Suprapubic skin (tissue), 4 donors: ENCODE measurements around the gene ADORA3.

Experiments
- EP300 ChIP-seq: sonication (generic); formaldehyde crosslinking; IDR thresholded peaks from one replicate; pipeline ENCODE4 v1.6.1; 2017; ENCODE audit warnings: antibody characterized with exemption
- POLR2A ChIP-seq, 2 donors: fragments of 450-650 bp; IDR thresholded peaks; one replicate each; pipeline ENCODE4 v1.6.1; 2017; ENCODE audit warnings: antibody characterized with exemption in 2 of 2, mild to moderate bottlenecking in 2 of 2, moderate library complexity in 2 of 2
- POLR2AphosphoS5 ChIP-seq, 3 donors: sonication (generic); formaldehyde crosslinking; IDR thresholded peaks; one replicate each; pipeline ENCODE4 v1.6.1; 2017; ENCODE audit warnings: antibody characterized with exemption in 3 of 3
- TF ChIP-seq, protein P1 (sequence below), 2 donors: fragments of 200-600 bp in 1 of 2; fragments of 450-650 bp in 1 of 2; sonication (generic) in 1 of 2; IDR thresholded peaks; one replicate each; pipeline ENCODE4 v1.5.1; 2016 to 2019; ENCODE audit warnings: antibody characterized with exemption in 2 of 2, mild to moderate bottlenecking in 1 of 2, moderate library complexity in 1 of 2

DNA sequence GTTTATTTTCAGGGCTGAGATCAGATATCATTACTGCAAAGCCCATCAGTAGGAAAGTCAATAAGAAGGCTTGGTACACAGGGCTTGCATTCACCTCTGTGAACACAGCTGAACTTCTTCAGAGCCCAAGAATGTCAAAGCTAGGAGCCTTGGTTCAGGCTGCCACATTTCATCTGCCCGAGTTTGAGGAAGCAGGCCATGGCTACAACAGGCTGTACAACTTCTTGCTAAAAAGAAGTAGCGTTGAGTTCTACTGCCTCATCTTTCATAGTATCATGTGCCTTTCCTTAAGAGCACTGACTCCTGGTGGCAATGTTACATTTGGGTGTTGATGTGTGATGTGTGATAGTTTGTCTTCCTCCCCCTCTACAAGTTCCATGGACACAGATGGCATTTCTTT lies 19.6 kb downstream of the ADORA3 start:
- TF ChIP-seq, protein P1, sequence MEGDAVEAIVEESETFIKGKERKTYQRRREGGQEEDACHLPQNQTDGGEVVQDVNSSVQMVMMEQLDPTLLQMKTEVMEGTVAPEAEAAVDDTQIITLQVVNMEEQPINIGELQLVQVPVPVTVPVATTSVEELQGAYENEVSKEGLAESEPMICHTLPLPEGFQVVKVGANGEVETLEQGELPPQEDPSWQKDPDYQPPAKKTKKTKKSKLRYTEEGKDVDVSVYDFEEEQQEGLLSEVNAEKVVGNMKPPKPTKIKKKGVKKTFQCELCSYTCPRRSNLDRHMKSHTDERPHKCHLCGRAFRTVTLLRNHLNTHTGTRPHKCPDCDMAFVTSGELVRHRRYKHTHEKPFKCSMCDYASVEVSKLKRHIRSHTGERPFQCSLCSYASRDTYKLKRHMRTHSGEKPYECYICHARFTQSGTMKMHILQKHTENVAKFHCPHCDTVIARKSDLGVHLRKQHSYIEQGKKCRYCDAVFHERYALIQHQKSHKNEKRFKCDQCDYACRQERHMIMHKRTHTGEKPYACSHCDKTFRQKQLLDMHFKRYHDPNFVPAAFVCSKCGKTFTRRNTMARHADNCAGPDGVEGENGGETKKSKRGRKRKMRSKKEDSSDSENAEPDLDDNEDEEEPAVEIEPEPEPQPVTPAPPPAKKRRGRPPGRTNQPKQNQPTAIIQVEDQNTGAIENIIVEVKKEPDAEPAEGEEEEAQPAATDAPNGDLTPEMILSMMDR (IDR thresholded peaks at IDR 0.05) = no peak
- no peak for TF ChIP-seq EP300
- no peak for TF ChIP-seq POLR2A (IDR thresholded peaks at IDR 0.05)
- no peak for TF ChIP-seq POLR2AphosphoS5 (IDR thresholded peaks at IDR 0.05)
